Left colon (tissue), 2 donors: ENCODE data around the gene KLC3. TPM values are rescaled to one million over a fixed set of nuclear protein-coding genes. Genes with fewer than 3 reads are reported as not detected.
"Not testable (repeated sequence)": the region's sequence is repeated elsewhere in the genome, so short reads cannot be mapped to it uniquely, and the experiment has no call there.

Experiments used
- ATAC-seq: fragments of 200-7000 bp; cut with Tn5 transposase; one replicate; pipeline ENCODE4 v1.9.1; 2020; ENCODE audit warnings: mild to moderate bottlenecking, moderate library complexity
- DNase-seq, 2 donors: peaks; one replicate each; pipeline ENCODE4 v3.0.0-alpha.2; 2020
- intact Hi-C, 2 donors: fragments of 100-400 bp; cut with DNase I in 1 of 2; cut with micrococcal nuclease in 1 of 2; formaldehyde crosslinking; loops; one replicate each; pipeline versions ENCODE4 v1.11.2 to v1.14.0; 2022; cut with DNase I, micrococcal nuclease
- long read RNA-seq: library from polyadenylated mRNA; unstranded; transcript quantifications from one replicate; pipeline ENCODE4 v2.0.0, GENCODE V29; 2021
- total RNA-seq, 2 donors: library from RNA; stranded (reverse); fragmentation: NEBNext Ultra II Directional; extraction: Animal tissue kit (Norgen Biotek cat#: 25700); gene quantifications; one replicate each; pipeline ENCODE4 v1.2.1, GENCODE V29; 2021
- donor health status: DM: no; HTN: no; CAD: no.
- donor health status: DM: yes; HTN: yes; CAD: no.

KLC3 gene
- total RNA-seq: not detected
- long read RNA-seq: 0 reads

GRCh38 chr19:45340232-45340898 lies at the start of gene KLC3:
KLC3 (plus strand) TSS chr19:45340750; CDS start chr19:45345542, 4,792 bp downstream.
- intact Hi-C loops: no loop called here
- DNase-seq (peak in 1 of 2 donors; percentile 68), ATAC-seq (peak; percentile 95)

- no peak for ATAC-seq
- intact Hi-C loops: no loop called here
These were observed 48.7 kb upstream of the KLC3 start for GRCh38 chr19:45291834-45292233.

DNA sequence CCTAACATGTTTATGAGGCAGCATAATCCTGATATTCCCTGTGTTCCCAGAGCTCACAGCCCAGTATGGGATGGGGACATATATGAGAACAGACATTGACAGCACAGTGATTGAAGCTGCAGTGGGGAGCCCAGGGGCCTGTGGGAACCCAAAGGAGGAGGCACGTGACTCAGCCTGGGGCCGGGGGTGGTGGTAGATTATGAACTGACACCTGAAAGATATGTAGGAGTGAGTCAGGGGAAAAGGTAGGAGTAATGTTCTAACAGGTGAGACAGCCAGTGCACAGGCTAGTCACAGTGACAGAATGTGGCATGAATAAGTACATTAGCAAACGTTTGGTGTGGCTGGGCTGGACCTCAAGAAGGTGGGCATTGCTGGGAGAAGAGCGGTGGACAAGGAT lies 46.9 kb upstream of the KLC3 start:
- no peak for ATAC-seq
- DNase-seq: no peak
- intact Hi-C loops: no loop called here

More at GRCh38 chr19:45291834-45292233, 48.7 kb upstream of the KLC3 start:
- DNase-seq: no peak

DNA sequence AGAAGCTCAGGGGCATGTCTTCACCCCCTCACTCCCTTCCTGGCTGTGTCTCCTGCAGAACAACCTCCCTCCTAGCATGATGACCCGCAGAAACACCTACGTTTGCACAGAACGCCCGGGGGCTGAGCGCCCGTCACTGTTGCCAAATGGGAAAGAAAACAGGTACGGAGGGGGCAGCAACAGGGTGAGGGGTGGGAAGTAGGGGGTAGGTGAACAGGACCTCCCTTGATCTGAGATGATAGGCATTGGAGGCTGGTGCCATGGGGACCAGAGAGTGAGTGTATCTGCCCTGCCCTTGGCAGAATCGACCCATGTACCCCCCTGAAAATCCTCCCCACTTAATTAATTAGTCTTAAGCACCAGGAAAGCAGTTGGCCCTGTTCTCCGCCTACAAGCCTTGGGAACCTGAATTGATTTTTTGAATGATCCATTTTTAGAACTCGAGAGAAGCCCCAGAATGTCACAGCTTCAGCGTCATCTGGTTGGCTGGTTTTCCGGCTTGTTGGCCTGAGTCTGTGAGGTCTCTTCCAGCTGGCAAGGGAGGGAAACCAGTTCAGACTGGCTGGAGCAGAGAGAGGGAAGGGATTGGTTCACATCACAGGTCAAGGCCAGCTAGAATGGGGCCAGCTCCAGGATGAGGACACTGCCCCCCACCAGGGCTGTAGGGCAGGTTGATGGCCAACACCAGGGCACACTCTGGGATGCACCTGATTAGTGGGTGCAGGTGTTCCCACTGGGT lies 46.1 kb upstream of the KLC3 start:
- no peak for ATAC-seq
- no peak for DNase-seq
- intact Hi-C loops: no loop called here

DNA sequence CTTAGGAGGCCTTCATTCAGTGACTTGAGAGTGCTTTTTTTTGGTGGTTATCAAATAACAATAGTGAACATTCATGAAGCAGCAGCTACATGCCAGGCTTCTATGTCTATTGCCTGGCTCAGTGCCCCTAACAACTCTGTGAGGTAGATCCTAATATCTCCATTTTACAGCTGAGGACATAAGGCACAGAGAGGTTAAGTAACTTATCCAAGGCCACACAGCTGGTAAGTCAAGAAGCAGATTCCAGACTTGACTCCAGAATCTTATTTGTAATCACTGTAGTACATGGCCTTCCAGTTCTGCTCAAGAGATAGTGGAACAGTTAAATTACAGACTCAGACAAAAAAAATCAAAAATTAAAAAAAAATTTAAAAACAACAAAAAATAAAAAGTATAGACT lies 44.7 kb upstream of the KLC3 start:
- ATAC-seq: no peak
- no peak for DNase-seq
- intact Hi-C loops: no loop called here

GRCh38 chr19:45296355-45296754 lies 44.2 kb upstream of the KLC3 start:
- DNase-seq: no peak
- no peak for ATAC-seq
- intact Hi-C loops: no loop called here

DNA sequence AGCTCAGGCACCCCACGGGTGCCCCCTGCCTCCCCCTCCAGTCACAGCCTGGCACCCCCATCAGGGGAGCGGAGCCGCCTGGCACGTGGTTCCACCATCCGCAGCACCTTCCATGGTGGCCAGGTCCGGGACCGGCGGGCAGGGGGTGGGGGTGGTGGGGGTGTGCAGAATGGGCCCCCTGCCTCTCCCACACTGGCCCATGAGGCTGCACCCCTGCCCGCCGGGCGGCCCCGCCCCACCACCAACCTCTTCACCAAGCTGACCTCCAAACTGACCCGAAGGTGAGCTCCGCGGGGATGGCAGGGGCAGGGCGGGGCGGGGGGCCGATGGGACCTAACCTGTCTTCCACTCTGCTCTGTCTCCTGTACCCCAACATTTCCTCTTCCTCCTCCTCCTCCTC lies 42.9 kb upstream of the KLC3 start:
- intact Hi-C loops: no loop called here
- ATAC-seq: no peak
- no peak for DNase-seq

GRCh38 chr19:45298264-45298663 lies 42.3 kb upstream of the KLC3 start:
- ATAC-seq: no peak
- intact Hi-C loops: no loop called here
- DNase-seq: no peak

DNA sequence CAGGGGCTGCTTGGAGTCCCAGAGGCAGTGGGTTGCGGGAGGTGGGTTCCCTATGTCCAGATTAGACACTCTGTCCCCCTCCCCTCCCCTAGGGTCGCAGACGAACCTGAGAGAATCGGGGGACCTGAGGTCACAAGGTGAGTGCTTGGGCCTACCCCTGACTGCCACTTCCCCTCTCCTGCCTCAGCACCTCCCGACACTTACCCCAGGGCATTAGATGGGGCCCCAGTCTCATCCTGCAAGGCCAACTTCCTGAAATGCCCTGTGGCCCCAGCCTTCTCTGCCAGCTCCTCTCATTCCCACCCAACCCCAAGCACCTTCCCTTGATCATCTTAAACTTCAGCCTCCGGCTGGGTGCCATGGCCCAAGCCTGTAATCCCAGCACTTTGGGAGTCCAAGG lies 40.8 kb upstream of the KLC3 start:
- intact Hi-C loops: no loop called here
- ATAC-seq: no peak

GRCh38 chr19:45302416-45302815 lies 38.1 kb upstream of the KLC3 start:
- no peak for DNase-seq
- no peak for ATAC-seq
- intact Hi-C loops: no loop called here

More for the DNA sequence above, 40.8 kb upstream of the KLC3 start:
- DNase-seq: no peak

GRCh38 chr19:45303269-45304060 lies 37.1 kb upstream of the KLC3 start:
- intact Hi-C loops: no loop called here
- no peak for ATAC-seq
- DNase-seq: no peak

DNA sequence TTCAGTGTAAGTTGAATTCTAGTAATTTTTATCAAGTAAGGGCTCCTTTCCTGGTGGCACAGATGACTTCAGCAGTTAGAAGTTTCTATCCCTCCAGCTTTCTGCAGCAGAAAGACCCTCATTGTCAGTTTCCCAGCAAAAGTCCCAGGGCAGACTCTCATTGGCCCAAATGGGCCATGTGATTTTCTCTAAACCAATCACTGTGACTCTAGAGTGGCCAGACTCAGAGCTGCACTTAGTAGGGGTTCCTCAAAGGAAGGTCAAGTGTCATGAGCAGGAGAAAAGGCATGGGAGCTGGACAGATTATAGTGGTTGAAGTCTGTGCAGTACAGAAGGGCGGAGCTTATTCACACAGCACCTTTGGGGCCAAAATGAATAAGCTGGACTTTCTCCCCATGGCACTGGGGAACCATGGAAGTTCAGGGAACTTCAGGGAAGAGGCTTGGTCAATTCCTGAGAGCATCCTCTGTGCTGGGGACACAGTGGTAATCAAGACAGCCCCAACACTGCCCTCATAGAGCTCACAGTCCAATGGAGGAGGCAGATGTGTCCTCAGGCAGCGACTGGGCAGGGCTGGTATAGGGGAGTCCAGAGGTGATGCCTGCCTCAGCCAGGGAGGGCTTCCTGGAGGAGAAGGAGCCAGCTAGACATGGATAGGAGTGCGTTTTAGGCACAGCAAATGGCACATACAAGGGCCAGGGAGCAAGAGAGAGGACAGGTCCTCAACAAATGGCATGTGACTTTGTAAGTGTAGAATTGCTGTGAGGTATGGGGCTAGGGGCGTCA lies 36.2 kb upstream of the KLC3 start:
- intact Hi-C loops: no loop called here
- no peak for ATAC-seq
- DNase-seq: no peak

GRCh38 chr19:45305007-45305406 lies 35.5 kb upstream of the KLC3 start:
- no peak for DNase-seq
- no peak for ATAC-seq
- intact Hi-C loops: no loop called here

GRCh38 chr19:45305421-45305820 lies 35.1 kb upstream of the KLC3 start:
- ATAC-seq (no peak), DNase-seq (no peak)
- intact Hi-C loops: no loop called here

GRCh38 chr19:45306040-45306439 lies 34.5 kb upstream of the KLC3 start:
- no peak for ATAC-seq
- no peak for DNase-seq
- intact Hi-C loops: no loop called here

GRCh38 chr19:45306518-45307027 lies 34.0 kb upstream of the KLC3 start:
- DNase-seq (no peak), ATAC-seq (no peak)
- intact Hi-C loops: no loop called here

GRCh38 chr19:45307361-45307760 lies 33.2 kb upstream of the KLC3 start:
- DNase-seq (no peak), ATAC-seq (no peak)
- intact Hi-C loops: no loop called here

GRCh38 chr19:45309322-45309721 lies 31.2 kb upstream of the KLC3 start:
- ATAC-seq, DNase-seq, intact Hi-C loops: not testable (repeated sequence)

- intact Hi-C loops: no loop called here
- no peak for DNase-seq
- no peak for ATAC-seq
These were observed 28.9 kb upstream of the KLC3 start for GRCh38 chr19:45311621-45312020.
